Sciatic nerve (tissue), 2 donors: ENCODE measurements around the gene CSRNP3. TPM values are rescaled to one million over a fixed set of nuclear protein-coding genes. Genes with fewer than 3 reads are reported as not detected.
"Not testable (repeated sequence)": the region's sequence is repeated elsewhere in the genome, so short reads cannot be mapped to it uniquely, and the experiment has no call there.

Experiments
- ATAC-seq: fragments of 200-7000 bp; cut with Tn5 transposase; one replicate; pipeline ENCODE4 v1.9.1; 2020; ENCODE audit warnings: mild to moderate bottlenecking, moderate library complexity
- DNase-seq: peaks from one replicate; pipeline ENCODE4 v3.0.0-alpha.2; 2020; ENCODE audit warnings: low spot score
- intact Hi-C: fragments of 100-400 bp; cut with DNase I; formaldehyde crosslinking; loops from one replicate; pipeline ENCODE4 v1.14.2; 2022
- total RNA-seq: library from RNA; stranded (reverse); fragmentation: NEBNext Ultra II Directional; extraction: Animal tissue kit (Norgen Biotek cat#: 25700); gene quantifications from one replicate; pipeline ENCODE4 v1.2.1, GENCODE V29; 2021
- donor health status: DM: no; HTN: no; CAD: no.
- donor health status: DM: no; HTN: no; CAD: no.

CSRNP3 gene
- total RNA-seq, 1 donor from 2014 or later, result 8.3 TPM

DNA sequence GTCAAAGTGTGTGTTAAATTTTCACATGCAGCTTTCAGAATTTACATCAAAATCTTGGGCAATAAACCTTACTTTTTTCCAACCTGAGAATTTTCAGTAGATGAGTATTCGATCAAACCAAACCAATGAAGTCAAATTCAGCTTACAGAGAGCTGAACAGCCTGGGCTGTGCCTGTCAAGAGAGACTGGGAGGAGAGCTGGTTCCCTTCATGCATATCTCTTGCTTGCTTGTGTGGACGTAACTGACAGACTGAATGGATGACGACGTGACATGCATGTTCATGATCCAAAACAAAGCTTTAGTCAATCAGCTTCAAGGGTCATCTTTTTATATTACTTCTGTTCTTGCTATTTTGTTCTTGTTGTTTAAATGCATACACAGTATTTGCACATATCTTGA lies 179.3 kb downstream of the CSRNP3 start:
- ATAC-seq, result no peak
- no peak for DNase-seq
- intact Hi-C loops, result no loop called here

- ATAC-seq (no peak), DNase-seq (no peak)
- intact Hi-C loops, result no loop called here
Observed at GRCh38 chr2:165651233-165651632, 181.7 kb downstream of the CSRNP3 start.

DNA sequence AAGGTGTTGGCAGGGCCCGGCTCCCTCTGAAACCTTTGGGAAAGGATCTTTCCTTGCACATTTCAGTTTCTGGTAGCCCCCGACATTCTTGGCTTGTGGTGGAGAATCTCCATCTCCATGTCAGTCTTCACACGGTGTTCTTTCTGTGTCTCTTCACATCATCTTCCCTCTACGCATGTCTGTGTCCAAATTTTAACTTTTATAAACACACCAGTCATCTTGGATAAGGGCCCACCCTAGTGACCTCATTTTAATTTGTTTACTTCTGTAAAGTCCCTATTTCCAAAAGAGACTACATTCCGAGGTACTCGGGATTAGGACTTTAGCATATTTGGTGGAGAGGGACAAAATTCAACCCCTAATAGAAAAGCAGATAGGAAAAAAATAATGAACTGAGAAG lies 186.2 kb downstream of the CSRNP3 start:
- intact Hi-C loops, result no loop called here
- no peak for DNase-seq
- ATAC-seq, result peak; percentile 66

DNA sequence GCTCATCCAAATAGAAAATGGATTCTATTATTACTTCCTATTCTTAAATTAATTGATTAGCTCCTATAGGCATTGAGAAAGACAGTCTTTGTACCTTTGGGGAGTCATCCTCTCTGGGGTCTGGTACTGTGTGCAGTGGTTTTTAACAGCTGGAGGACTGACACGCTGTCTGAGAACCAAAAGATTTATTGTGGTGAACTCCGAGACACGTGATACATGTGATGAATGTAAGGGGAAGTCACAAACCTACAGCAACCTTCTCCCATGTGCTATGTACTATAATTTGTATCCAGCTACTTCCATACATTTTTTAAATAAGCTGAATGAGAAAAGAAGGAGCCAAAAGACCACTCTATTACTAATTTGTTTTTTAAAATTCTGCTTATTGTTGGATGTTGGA lies 190.9 kb downstream of the CSRNP3 start:
- DNase-seq, result no peak
- intact Hi-C loops, result no loop called here
- no peak for ATAC-seq

GRCh38 chr2:165662720-165663119 lies 193.2 kb downstream of the CSRNP3 start:
- DNase-seq, result no peak
- intact Hi-C loops, result no loop called here

GRCh38 chr2:165665614-165666013 lies 196.1 kb downstream of the CSRNP3 start:
- intact Hi-C loops, result no loop called here

More at GRCh38 chr2:165662720-165663119, 193.2 kb downstream of the CSRNP3 start:
- ATAC-seq, result no peak

GRCh38 chr2:165666073-165666472 lies 196.6 kb downstream of the CSRNP3 start:
- DNase-seq, ATAC-seq, intact Hi-C loops: not testable (repeated sequence)

More at GRCh38 chr2:165665614-165666013, 196.1 kb downstream of the CSRNP3 start:
- no peak for DNase-seq
- no peak for ATAC-seq

GRCh38 chr2:165666605-165667004 lies 197.1 kb downstream of the CSRNP3 start:
- DNase-seq (no peak), ATAC-seq (no peak)
- intact Hi-C loops, result no loop called here

DNA sequence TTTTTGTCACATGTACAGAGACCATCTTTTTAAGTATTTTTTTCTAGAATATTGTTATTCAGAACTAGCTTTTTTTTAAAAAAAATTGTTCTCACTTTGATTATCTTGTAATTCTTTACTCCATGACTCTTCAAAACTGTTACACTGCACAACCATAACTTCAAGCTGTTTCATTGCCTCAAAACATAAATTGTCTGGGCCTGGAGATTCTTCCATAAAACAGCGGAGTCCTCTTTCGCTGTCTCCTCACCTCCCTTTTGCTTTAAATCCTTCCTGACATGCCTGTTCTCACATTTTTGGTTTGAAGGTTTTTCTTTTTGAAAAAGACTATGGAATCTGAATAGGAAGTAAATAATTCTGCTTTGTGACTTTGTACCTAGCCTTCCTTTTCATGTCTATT lies 197.9 kb downstream of the CSRNP3 start:
- DNase-seq (no peak), ATAC-seq (no peak)
- intact Hi-C loops, result no loop called here

DNA sequence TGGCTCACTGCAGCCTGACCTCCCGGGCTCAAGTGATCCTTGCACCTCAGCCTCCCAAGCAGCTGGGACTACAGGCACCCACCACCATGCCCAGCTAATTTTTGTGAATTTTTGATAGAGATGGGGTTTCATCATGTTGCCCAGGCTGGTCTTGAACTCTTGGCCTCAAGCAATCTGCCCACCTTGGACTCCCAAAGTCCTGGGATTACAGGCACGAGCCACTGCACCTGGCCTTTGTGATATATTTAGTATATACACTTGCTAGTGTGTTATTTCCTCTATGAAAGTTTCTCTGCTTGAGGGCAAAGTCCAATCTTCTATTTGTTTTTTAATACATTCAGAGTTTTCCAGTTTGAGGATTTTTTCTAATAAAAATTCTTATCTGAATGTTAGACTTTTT lies 205.3 kb downstream of the CSRNP3 start:
- DNase-seq (no peak), ATAC-seq (no peak)

GRCh38 chr2:165675551-165675968 lies 206.1 kb downstream of the CSRNP3 start:
- no peak for DNase-seq
- peak; percentile 82 for ATAC-seq
- intact Hi-C loops, result no loop called here

More for the DNA sequence above, 205.3 kb downstream of the CSRNP3 start:
- intact Hi-C loops, result no loop called here

DNA sequence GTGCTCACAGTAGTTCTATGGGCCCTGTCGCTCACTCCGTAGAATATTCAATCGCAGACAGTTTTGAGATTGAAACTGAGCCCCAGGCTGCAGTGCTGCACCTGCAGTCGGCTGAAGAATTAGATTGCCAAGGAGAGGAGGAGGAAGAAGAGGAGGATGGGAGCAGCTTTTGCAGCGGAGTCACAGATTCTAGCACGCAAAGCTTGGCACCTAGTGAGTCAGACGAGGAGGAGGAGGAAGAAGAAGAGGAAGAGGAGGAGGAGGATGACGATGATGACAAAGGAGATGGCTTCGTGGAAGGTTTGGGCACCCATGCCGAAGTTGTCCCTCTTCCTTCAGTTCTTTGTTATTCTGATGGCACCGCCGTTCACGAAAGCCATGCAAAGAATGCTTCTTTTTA lies 209.4 kb downstream of the CSRNP3 start:
- intact Hi-C loops, result no loop called here
- no peak for DNase-seq
- ATAC-seq, result no peak

GRCh38 chr2:165679621-165680020 lies 210.1 kb downstream of the CSRNP3 start:
- DNase-seq (no peak), ATAC-seq (no peak)
- intact Hi-C loops, result no loop called here

DNA sequence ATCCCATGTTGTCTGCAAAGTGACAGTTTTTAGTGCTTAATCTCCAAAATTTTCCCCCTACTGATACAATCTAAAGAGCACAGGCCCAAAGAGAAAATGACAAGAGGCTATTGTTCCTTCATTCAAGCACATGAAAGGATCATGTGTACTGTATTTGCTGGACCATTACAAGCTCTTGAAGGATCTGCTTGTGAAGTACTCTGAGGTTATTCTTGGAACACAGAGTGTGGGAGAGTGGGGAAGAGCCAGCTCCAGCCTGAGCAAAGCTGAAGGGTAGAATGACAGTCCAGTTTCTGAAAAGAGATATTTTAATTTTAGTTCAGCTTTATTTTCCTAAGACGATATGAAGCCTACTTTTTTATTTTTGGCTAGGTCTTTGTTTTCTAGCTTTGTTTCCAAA lies 212.3 kb downstream of the CSRNP3 start:
- DNase-seq (no peak), ATAC-seq (peak; percentile 95)
- intact Hi-C loops, result no loop called here

DNA sequence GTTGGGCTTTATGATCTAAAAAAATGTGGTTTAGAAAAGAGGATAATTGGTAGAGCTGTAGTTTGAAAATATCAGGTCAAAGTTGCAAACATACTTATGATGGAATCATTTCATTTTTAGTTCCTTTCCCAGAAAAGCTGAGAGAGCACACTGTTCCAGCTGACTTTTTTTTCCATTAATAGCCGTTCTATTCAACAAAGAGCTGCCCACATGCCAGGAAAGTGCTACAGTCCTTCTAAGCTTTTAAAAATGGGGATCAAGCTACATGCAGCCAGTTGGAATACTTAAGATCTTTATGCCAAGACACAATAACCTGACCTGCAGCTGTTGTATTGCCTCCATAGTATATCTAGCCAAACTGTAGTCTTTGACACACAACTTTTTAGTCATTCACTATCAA lies 213.0 kb downstream of the CSRNP3 start:
- ATAC-seq (peak; percentile 89), DNase-seq (no peak)
- intact Hi-C loops, result no loop called here

- ATAC-seq, result no peak
- no peak for DNase-seq
- intact Hi-C loops, result no loop called here
Observed at GRCh38 chr2:165686800-165687199, 217.3 kb downstream of the CSRNP3 start.

- intact Hi-C loops, result no loop called here
- no peak for ATAC-seq
Observed at GRCh38 chr2:165687426-165688002, 218.0 kb downstream of the CSRNP3 start.

GRCh38 chr2:165691615-165692014 lies 222.1 kb downstream of the CSRNP3 start:
- intact Hi-C loops, result loop anchor here (10.0 kb wide), 1 partner anchor 287 kb away; no protein-coding TSS in a partner anchor
- DNase-seq, result no peak
- ATAC-seq, result peak; percentile 65

More at GRCh38 chr2:165687426-165688002, 218.0 kb downstream of the CSRNP3 start:
- no peak for DNase-seq

GRCh38 chr2:165692906-165693305 lies 223.4 kb downstream of the CSRNP3 start:
- ATAC-seq (no peak), DNase-seq (no peak)
- intact Hi-C loops, result loop anchor here (10.0 kb wide), 1 partner anchor 288 kb away; no protein-coding TSS in a partner anchor

- no peak for DNase-seq
- no peak for ATAC-seq
- intact Hi-C loops, result loop anchor here (10.0 kb wide), 1 partner anchor 289 kb away; no protein-coding TSS in a partner anchor
Observed at GRCh38 chr2:165693838-165694237, 224.3 kb downstream of the CSRNP3 start.
